ENCODE data around the gene SCNN1A.
A peak's percentile ranks its signal among the peaks of the same experiment; 100 is the strongest.

Gene SCNN1A

GRCh38 chr12:6316921-6317692, 58.3 kb downstream of the SCNN1A start:
- Histone ChIP-seq H3K4me3 (ENCODE audit: insufficient read depth, low read depth, low read length, poor library complexity, severe bottlenecking) (no peak overlapping the region), H3K4me1 (ENCODE audit: control insufficient read depth, insufficient read depth, low read length, poor library complexity, severe bottlenecking) (peaks cover 8% of the 10 kb centered on the region), H3K36me3 (ENCODE audit: control insufficient read depth, insufficient read depth, low read length) (no peaks in the 10 kb centered on the region), H3K27me3 (replicated peaks; ENCODE audit: control insufficient read depth, insufficient read depth, low read length, poor library complexity, severe bottlenecking) (no peaks in the 10 kb centered on the region), H3K27ac (ENCODE audit: insufficient read depth, low read length, poor library complexity, severe bottlenecking) (no peak overlapping the region), H3K9me3 (ENCODE audit: control insufficient read depth, low read length) (no peaks in the 10 kb centered on the region)
- no peak for DNase-seq

DNA sequence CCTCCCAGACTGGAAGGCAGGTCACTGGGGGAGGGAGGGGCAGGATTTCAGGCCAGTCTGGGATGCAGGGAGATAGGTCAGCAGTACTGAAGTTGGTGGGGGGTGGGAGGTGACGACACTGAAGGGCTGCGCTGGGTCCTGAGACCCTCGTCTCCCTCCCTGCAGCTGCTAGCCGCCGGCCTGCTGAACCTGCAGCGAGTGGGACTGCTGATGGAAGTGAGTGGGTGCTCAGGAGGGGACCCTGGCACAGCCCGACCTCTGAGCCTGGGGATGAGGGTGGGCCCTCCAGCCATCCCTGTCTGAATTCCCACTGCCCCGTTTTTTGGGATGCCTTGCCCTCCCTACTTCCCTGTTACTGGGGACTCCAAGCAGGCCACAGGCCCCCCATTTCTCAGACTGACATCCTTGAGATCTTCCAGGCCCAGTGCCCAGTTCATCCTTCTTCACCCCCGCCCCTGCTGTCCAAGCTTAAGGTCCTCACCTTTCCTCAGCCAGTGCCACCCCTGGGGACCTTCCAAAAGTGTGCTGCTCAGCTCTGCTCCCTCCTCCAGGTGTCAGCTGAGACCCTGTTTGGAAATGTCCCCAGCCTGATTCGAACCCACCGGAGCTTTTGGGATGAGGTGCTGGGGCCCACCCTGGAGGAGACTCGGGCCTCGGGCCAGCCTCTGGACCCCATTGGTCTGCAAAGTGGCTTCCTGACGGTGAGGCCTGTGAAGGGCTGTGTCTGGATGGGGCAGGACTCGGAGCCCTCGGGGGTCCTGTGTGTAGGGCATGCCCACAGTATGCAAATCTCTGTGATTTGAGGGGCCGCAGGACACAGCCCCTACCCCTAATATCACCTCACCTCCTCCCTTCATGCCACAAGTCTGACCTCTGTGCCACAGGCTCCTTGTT, 59.4 kb downstream of the SCNN1A start:
- DNase-seq: no peak
- no peak overlapping the region for H3K27ac ChIP-seq (ENCODE audit: insufficient read depth, low read length, poor library complexity, severe bottlenecking)
- H3K27me3 ChIP-seq (replicated peaks; ENCODE audit: control insufficient read depth, insufficient read depth, low read length, poor library complexity, severe bottlenecking): peaks cover 4% of the 10 kb centered on the region

DNA sequence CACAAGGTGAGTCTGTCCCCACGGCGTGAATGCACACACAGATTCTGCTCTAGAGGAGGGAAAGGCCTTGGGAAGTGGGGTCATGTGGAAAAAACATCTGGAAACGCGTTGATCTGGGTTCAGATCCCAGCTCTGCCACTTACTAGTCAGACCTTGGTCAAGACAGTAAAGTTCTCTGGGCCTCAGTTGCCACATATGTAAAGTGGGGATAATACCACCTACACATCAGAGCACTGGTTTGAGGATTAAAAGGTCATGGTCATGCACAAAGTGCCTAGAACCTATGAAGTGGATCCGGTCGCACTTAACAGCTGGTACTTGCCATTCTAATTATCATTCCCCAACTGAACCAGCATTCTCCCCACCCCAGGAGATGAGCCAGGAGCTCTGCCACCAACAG, 60.2 kb downstream of the SCNN1A start:
- Histone ChIP-seq H3K27ac (ENCODE audit: insufficient read depth, low read length, poor library complexity, severe bottlenecking) (no peak overlapping the region), H3K4me3 (ENCODE audit: insufficient read depth, low read depth, low read length, poor library complexity, severe bottlenecking) (no peak overlapping the region), H3K36me3 (ENCODE audit: control insufficient read depth, insufficient read depth, low read length) (no peaks in the 10 kb centered on the region), H3K9me3 (ENCODE audit: control insufficient read depth, low read length) (no peaks in the 10 kb centered on the region), H3K27me3 (replicated peaks; ENCODE audit: control insufficient read depth, insufficient read depth, low read length, poor library complexity, severe bottlenecking) (peaks cover 11% of the 10 kb centered on the region), H3K4me1 (ENCODE audit: control insufficient read depth, insufficient read depth, low read length, poor library complexity, severe bottlenecking) (peaks cover 16% of the 10 kb centered on the region)
- DNase-seq: no peak

More for the DNA sequence above, 59.4 kb downstream of the SCNN1A start:
- Histone ChIP-seq H3K4me1 (ENCODE audit: control insufficient read depth, insufficient read depth, low read length, poor library complexity, severe bottlenecking) (peaks cover 10% of the 10 kb centered on the region), H3K9me3 (ENCODE audit: control insufficient read depth, low read length) (no peaks in the 10 kb centered on the region), H3K36me3 (ENCODE audit: control insufficient read depth, insufficient read depth, low read length) (no peaks in the 10 kb centered on the region), H3K4me3 (ENCODE audit: insufficient read depth, low read depth, low read length, poor library complexity, severe bottlenecking) (no peak overlapping the region)

DNA sequence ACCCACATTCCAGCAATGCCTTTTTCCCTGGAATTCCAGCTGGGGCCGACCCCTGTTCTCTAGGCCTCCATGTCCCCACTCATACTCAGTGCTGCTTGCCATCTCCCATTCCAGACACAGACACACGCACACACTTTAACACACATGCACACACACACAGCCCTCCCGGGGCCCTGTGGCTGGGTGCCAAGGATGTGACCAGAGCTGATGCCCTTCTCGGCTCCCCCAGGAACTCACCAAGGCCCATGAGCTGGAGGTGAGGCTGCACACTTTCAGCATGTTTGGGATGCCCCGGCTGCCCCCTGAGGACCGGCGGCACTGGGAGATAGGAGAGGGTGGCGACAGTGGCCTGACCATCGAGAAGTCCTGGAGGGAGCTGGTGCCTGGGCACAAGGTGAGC, 60.6 kb downstream of the SCNN1A start:
- no peak for DNase-seq
- peaks cover 15% of the 10 kb centered on the region for H3K27me3 ChIP-seq (replicated peaks; ENCODE audit: control insufficient read depth, insufficient read depth, low read length, poor library complexity, severe bottlenecking)
- no peaks in the 10 kb centered on the region for H3K9me3 ChIP-seq (ENCODE audit: control insufficient read depth, low read length)
- H3K4me3 ChIP-seq (ENCODE audit: insufficient read depth, low read depth, low read length, poor library complexity, severe bottlenecking): no peak overlapping the region
- no peaks in the 10 kb centered on the region for H3K36me3 ChIP-seq (ENCODE audit: control insufficient read depth, insufficient read depth, low read length)
- peaks cover 18% of the 10 kb centered on the region for H3K4me1 ChIP-seq (ENCODE audit: control insufficient read depth, insufficient read depth, low read length, poor library complexity, severe bottlenecking)
- H3K27ac ChIP-seq (ENCODE audit: insufficient read depth, low read length, poor library complexity, severe bottlenecking): no peak overlapping the region

GRCh38 chr12:6313326-6313940, 61.9 kb downstream of the SCNN1A start:
- H3K27ac ChIP-seq (ENCODE audit: insufficient read depth, low read length, poor library complexity, severe bottlenecking): no peak overlapping the region

GRCh38 chr12:6312529-6313325, 62.6 kb downstream of the SCNN1A start:
- Histone ChIP-seq H3K4me3 (ENCODE audit: insufficient read depth, low read depth, low read length, poor library complexity, severe bottlenecking) (no peak overlapping the region), H3K27ac (ENCODE audit: insufficient read depth, low read length, poor library complexity, severe bottlenecking) (no peak overlapping the region), H3K36me3 (ENCODE audit: control insufficient read depth, insufficient read depth, low read length) (no peaks in the 10 kb centered on the region), H3K9me3 (ENCODE audit: control insufficient read depth, low read length) (no peaks in the 10 kb centered on the region), H3K27me3 (replicated peaks; ENCODE audit: control insufficient read depth, insufficient read depth, low read length, poor library complexity, severe bottlenecking) (peaks cover 16% of the 10 kb centered on the region), H3K4me1 (ENCODE audit: control insufficient read depth, insufficient read depth, low read length, poor library complexity, severe bottlenecking) (peaks cover 9% of the 10 kb centered on the region)
- DNase-seq: no peak

More at GRCh38 chr12:6313326-6313940, 61.9 kb downstream of the SCNN1A start:
- H3K27me3 ChIP-seq (replicated peaks; ENCODE audit: control insufficient read depth, insufficient read depth, low read length, poor library complexity, severe bottlenecking): peaks cover 16% of the 10 kb centered on the region
- H3K4me1 ChIP-seq (ENCODE audit: control insufficient read depth, insufficient read depth, low read length, poor library complexity, severe bottlenecking): peaks cover 16% of the 10 kb centered on the region
- H3K36me3 ChIP-seq (ENCODE audit: control insufficient read depth, insufficient read depth, low read length): no peaks in the 10 kb centered on the region
- no peak for DNase-seq
- no peak overlapping the region for H3K4me3 ChIP-seq (ENCODE audit: insufficient read depth, low read depth, low read length, poor library complexity, severe bottlenecking)
- H3K9me3 ChIP-seq (ENCODE audit: control insufficient read depth, low read length): no peaks in the 10 kb centered on the region

GRCh38 chr12:6311822-6312528, 63.4 kb downstream of the SCNN1A start:
- H3K36me3 ChIP-seq (ENCODE audit: control insufficient read depth, insufficient read depth, low read length): no peaks in the 10 kb centered on the region
- no peak overlapping the region for H3K27ac ChIP-seq (ENCODE audit: insufficient read depth, low read length, poor library complexity, severe bottlenecking)
- DNase-seq: no peak
- H3K4me1 ChIP-seq (ENCODE audit: control insufficient read depth, insufficient read depth, low read length, poor library complexity, severe bottlenecking): peaks cover 9% of the 10 kb centered on the region
- no peaks in the 10 kb centered on the region for H3K9me3 ChIP-seq (ENCODE audit: control insufficient read depth, low read length)
- H3K4me3 ChIP-seq (ENCODE audit: insufficient read depth, low read depth, low read length, poor library complexity, severe bottlenecking): no peak overlapping the region
- peaks cover 16% of the 10 kb centered on the region for H3K27me3 ChIP-seq (replicated peaks; ENCODE audit: control insufficient read depth, insufficient read depth, low read length, poor library complexity, severe bottlenecking)

DNA sequence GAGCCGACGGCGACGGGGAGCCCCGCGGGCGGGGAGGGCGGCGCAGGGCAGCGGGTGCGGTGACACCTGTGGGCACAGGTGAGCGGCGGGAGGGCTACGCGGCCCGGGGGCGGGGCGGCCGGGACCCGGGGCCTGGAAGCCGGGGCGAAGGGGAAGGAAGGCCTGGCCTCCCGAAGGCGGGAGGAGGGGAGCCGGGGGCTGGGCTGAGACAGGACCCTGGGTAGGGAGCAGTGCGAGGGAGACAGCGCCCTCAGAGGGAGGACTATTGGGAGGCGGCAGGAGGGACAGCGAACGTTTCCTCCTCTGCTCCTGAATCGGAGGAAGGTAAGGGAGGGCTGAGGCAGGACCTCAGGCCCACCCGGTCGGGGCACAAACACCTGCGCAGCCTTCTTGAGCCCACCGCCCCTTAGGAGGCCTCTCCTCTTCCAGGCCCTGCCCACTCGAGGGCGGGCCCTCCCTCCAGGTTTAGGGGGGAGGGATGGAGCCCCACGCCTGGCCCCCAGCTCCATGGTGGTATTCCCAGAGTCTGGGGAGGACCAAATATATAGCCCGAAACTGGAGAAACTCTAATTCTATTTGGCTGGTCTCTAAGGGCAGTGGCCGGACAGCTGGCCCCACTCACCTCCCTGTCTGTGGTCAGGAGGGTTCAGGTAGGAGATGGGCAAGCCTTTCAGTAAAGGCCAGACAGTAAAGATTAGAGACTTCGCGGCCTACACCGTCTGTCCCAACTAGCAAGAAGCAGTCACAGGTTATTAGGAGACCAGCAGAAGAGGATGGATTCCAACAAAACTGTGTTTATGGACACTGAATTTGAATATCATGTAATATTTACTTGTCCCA, 64.4 kb downstream of the SCNN1A start:
- Histone ChIP-seq H3K27me3 (replicated peaks; ENCODE audit: control insufficient read depth, insufficient read depth, low read length, poor library complexity, severe bottlenecking) (peaks cover 16% of the 10 kb centered on the region), H3K4me1 (ENCODE audit: control insufficient read depth, insufficient read depth, low read length, poor library complexity, severe bottlenecking) (peaks cover 9% of the 10 kb centered on the region), H3K36me3 (ENCODE audit: control insufficient read depth, insufficient read depth, low read length) (no peaks in the 10 kb centered on the region), H3K4me3 (ENCODE audit: insufficient read depth, low read depth, low read length, poor library complexity, severe bottlenecking) (peak overlapping the region; percentile 37), H3K9me3 (ENCODE audit: control insufficient read depth, low read length) (no peaks in the 10 kb centered on the region), H3K27ac (ENCODE audit: insufficient read depth, low read length, poor library complexity, severe bottlenecking) (no peak overlapping the region)
- no peak for DNase-seq
